Fibroblast of pulmonary artery (primary cell): ENCODE results near the gene APOL1.

Experiments
- DNase-seq: peaks from one replicate; pipeline ENCODE4 v3.0.0-alpha.2; 2010; ENCODE audit warnings: low read depth
- H3K4me3 ChIP-seq: replicated peaks from 2 replicates; pipeline ENCODE4 v1.5.1; 2011; ENCODE audit warnings: low read depth, mild to moderate bottlenecking, control low read depth, low read length, moderate library complexity
- TF ChIP-seq, protein P1 (sequence below): IDR thresholded peaks from 2 replicates; pipeline ENCODE4 v1.5.1; 2011; ENCODE audit warnings: mild to moderate bottlenecking, control low read depth, low read length, inconsistent platforms; ENCODE audit errors: missing control alignments

Gene APOL1

DNA sequence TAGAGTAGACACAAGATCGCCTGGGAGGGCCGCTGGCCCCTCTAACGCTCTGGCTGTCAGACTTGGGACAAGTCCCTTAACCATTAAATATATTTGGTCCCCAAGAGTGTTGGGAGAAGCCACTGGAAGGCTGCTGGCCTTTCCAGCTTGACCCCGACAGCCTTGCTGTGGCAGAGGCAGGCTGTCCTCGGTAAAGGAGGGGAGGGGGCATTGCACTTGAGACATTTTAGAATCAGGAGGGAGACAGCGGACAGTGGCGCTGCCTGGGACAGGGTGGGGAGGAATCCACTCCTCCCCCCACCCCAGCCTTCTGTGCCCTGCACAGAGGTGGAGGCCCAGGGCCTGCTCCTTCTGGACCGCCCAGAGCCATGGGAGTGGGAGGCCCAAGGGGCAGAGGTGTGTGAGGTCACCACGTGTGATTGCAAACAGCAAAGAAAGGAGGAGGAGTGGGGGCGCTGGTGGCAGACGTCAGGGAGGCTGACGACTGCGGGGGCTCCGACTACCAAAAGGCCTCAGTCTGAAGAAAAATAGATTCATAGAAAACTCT lies 28.9 kb downstream of the APOL1 start:
- no peak for DNase-seq
- H3K4me3 ChIP-seq = no peak overlapping the region
- TF ChIP-seq, protein P1, sequence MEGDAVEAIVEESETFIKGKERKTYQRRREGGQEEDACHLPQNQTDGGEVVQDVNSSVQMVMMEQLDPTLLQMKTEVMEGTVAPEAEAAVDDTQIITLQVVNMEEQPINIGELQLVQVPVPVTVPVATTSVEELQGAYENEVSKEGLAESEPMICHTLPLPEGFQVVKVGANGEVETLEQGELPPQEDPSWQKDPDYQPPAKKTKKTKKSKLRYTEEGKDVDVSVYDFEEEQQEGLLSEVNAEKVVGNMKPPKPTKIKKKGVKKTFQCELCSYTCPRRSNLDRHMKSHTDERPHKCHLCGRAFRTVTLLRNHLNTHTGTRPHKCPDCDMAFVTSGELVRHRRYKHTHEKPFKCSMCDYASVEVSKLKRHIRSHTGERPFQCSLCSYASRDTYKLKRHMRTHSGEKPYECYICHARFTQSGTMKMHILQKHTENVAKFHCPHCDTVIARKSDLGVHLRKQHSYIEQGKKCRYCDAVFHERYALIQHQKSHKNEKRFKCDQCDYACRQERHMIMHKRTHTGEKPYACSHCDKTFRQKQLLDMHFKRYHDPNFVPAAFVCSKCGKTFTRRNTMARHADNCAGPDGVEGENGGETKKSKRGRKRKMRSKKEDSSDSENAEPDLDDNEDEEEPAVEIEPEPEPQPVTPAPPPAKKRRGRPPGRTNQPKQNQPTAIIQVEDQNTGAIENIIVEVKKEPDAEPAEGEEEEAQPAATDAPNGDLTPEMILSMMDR = no peak

DNA sequence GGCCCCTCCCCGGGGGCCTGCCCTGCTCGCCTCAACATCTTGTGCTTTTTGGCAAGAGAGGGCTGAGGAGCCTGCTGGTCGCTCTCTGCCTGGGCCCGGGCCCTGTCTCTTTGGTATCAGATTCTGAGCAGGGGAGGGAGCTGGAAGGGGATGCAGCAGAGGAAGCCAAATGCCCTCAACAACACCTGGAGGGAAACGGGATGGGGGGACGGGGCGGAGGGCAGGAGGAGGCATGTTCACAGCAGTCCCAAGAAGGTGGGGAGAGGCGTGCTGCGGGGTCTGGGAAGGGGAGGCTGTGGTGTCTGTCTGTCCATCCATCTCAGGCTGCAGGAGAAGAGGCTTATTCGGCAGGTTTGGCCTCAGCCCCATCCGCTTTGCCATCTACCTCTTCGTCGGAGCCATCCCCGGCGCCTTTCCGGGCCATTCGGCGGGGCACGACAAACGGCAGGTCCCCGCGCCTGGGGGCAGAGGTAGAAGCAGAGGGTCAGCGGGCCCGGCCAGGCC lies 29.4 kb downstream of the APOL1 start:
- TF ChIP-seq, protein P1 = no peak
- DNase-seq = no peak
- no peak overlapping the region for H3K4me3 ChIP-seq

DNA sequence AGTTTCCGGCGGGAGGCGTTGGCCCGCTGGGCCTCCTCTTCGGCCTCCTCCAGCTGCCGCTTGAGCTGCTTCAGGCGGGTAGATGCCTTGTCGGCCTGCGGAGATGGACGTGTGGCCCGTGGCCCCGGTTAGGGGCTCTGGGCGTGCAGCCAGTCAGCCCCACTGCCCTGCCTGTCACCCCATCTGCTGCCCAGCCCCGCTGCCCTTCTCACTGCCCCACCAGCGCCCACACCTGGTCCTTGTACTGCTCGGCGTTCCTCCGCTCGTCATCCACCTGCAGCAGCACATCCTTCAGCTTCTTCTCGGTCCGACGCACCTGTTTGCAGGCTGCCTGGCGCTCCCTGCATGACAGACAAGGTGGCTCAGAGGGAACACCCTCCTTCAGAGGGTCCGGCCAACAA lies 31.2 kb downstream of the APOL1 start:
- TF ChIP-seq, protein P1 = no peak
- DNase-seq = no peak
- no peak overlapping the region for H3K4me3 ChIP-seq

DNA sequence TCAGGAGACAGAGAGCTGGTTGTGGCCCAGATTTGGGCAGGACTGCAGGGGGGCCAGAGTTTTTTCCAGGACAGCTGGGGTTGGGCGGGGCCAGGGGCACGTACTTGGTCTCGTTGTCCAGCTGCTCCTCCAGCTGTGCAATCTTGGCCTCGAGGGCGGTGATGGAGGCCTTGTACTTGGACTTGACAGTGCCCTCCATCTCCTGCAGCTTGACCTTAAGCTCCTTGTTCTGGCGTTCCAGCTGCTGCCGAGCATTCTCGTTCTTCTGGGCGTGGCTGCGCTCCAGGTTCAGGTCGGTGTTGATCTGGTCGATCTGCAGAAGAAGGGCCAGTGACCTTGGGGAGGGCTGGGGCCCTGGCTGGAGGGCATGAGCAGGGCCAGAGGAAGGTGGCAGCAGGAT lies 32.1 kb downstream of the APOL1 start:
- H3K4me3 ChIP-seq = no peak overlapping the region
- no peak for DNase-seq
- TF ChIP-seq, protein P1 = no peak

DNA sequence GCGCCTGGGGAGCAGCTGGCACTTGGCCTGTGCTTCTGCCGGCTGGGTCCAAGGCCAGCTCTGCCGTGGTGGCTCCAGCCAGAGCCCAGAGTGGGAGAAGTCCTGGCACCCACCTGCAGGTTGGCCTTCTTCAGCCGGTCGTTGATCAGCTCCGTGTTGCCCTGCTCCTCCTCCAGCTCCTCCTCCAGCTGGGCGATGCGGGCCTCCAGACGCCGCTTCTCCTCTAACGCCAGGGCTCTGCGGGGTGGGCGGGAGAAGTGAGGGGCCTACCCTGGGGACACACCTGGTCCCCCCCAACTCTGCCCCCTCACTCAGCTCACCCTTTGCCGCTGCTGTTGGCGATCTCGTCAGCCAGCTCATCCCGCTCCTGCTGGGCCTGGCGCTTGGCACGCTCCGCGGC lies 32.6 kb downstream of the APOL1 start:
- no peak overlapping the region for H3K4me3 ChIP-seq
- TF ChIP-seq, protein P1 = no peak
- no peak for DNase-seq

DNA sequence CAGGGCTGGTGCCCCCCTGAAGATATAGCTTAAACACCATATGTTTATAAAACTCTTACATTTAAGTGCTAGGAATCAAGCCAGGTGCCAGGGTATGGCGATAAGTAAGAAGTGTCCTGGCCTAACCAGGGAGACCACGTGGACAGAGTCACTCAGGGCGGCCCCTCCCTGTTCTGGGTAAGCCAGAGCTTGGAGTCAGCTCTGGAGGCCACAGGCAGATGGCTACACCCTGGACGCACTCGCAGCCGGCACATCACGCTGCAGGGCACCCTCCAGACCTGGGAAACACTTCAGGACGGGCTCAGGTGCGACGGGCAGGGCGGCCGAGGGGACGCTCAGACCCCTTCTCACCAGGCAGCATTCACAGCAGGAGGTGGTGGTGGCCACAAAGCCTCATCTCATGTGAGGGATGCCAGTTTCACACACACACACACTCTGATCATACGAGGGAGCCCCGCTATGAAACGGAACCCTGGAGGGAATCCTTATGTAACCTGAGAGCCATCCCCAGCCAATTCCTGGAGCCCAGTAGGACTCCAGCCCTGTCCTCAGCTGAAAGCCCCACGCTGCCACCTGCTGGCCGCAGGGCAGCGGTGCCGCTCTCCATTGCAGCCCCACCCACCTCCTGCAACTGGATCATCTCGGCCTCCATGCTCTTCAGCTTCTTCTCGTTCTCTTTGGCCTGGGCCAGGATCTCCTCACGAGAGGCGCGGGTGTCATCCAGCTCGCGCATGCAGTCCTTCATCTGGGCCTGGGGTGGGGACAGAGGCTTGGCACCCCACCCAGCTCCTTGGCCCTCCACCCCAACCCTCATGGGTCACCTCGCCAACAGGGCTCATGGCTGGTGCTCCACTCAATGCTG lies 33.4 kb downstream of the APOL1 start:
- no peak overlapping the region for H3K4me3 ChIP-seq
- peak; percentile 81 for DNase-seq
- TF ChIP-seq, protein P1 = peak; percentile 98
